GM12873 (cell line): ENCODE data around the gene ACTR3.

ENCODE experiments used
- CTCF ChIP-seq: IDR thresholded peaks from 2 replicates; pipeline ENCODE4 v1.5.1; 2012; ENCODE audit warnings: low read depth, mild to moderate bottlenecking, moderate library complexity, low read length, control low read depth; ENCODE audit not compliant: insufficient read depth; ENCODE audit errors: missing control alignments

ACTR3 gene

GRCh38 chr2:113850687-113851086 lies 39.2 kb upstream of the ACTR3 start:
- TF ChIP-seq CTCF: no peak

GRCh38 chr2:113851640-113852039 lies 38.2 kb upstream of the ACTR3 start:
- TF ChIP-seq CTCF: no peak

- TF ChIP-seq CTCF: no peak
Observed at GRCh38 chr2:113854208-113854607, 35.7 kb upstream of the ACTR3 start.

- no peak for TF ChIP-seq CTCF
Observed at GRCh38 chr2:113854970-113855740, 34.7 kb upstream of the ACTR3 start.

GRCh38 chr2:113857464-113857863 lies 32.4 kb upstream of the ACTR3 start:
- TF ChIP-seq CTCF: no peak

- no peak for TF ChIP-seq CTCF
Observed at GRCh38 chr2:113858764-113859163, 31.1 kb upstream of the ACTR3 start.

- TF ChIP-seq CTCF: no peak
Observed at GRCh38 chr2:113861740-113862139, 28.1 kb upstream of the ACTR3 start.
